HG02943 (cell line): ENCODE measurements around the gene GALNT10.
A peak's percentile ranks its signal among the peaks of the same experiment; 100 is the strongest.

Experiments used
- ATAC-seq: cut with Tn5 transposase; IDR thresholded peaks from one replicate; pipeline ENCODE4 v1.9.1; 2021; ENCODE audit warnings: mild to moderate bottlenecking, low read depth, moderate library complexity; ENCODE audit not compliant: unreplicated experiment

Gene GALNT10

GRCh38 chr5:154230526-154230925 lies 40.0 kb downstream of the GALNT10 start:
- no peak for ATAC-seq

DNA sequence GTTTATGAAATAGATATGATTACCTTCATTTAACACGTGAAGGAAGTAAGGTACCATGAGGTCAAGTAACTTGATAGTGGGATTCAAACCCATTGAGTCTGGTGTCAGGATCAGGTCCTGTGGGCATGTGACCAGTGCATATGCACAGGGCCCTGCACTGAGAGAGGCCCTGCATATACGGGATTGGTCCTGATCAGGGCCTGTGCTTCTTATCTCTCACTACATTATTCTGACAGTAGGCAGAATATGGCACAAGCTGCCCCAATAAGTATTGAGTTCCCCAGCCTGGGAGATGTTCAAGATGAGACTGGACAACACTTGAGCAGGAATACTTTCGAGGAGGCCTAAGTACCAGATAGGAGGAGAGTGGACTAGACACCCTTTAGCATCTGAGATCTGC lies 44.0 kb downstream of the GALNT10 start:
- no peak for ATAC-seq

GRCh38 chr5:154236011-154236410 lies 45.5 kb downstream of the GALNT10 start:
- no peak for ATAC-seq

DNA sequence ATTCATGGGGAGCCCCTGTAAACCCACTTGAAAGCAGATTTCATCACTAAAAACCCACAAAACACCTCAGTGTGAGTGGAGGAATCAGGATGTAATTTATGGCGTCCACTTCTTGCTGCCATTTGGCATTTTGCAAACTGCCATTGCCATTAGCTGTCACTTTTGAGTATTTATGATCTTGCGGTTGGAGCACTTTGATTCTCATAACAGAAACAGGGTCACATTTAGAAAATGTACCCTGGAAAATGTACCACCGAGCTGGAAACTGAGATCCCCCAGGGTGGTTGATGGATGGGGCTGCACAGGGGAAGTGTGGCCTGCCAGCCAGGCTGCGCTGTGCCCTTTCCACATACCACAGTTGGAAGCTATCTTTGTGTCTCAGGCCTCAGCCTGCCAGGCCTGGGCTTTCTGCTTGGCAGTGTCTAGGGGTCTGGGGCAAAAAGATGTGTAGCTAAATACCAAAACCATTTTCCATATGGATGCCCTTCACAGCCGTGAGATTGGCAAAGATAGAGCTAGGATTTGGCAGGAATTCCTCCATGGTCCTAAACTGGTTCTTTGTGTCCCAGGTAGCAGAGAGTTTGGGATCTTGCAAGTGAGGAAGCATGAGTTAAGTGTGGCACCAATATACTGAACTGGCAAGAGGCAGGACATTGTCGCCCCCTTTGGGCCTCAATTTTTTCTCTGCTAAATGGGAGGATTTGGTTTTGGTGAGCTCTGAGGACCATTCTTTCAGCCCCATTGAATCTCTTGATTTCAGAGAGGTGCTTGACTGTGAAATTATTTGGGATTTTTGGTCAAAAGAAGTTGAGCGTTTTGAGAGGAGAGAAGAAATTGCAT lies 46.2 kb downstream of the GALNT10 start:
- ATAC-seq = no peak

DNA sequence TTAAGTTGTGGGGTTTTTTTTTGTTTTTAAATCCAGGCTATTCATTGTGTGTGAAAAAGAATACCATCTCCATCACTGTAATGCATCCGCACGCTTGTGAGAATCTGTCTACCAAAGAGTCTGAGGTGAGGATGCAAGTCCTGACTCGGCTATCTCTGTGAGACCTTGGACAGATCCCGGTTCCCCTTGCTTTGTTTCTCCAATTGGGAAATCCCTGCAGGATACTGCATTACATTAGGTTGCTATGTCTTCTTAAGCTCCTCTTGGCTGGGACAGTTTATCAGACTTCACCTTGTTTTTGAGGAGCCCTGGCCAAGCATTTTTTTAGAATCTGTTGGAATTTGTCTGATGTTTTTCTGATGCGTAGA lies 46.8 kb downstream of the GALNT10 start:
- no peak for ATAC-seq

DNA sequence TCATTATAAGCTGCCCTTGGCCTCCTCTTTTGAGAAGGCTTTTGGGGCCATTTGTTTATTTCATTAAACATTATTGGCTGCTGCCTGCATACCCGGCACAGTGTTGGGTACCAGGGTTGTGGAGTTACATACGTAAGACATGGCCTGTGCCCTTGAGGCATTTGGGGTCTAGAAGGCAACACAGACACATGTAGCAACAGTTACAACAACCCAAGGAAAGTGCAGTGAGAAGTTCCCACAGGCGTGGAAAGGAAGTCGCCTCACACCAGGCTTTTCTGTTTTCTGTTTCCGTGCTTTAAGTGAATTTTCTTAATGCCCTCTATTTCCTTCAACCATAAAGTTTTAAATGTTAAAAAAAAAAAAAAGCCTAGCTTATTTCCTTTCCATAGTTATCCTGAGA lies 47.4 kb downstream of the GALNT10 start:
- ATAC-seq = no peak

GRCh38 chr5:154238776-154239481 lies 48.4 kb downstream of the GALNT10 start:
- ATAC-seq = peak; percentile 73

- ATAC-seq = no peak
Observed at GRCh38 chr5:154240595-154240994, 50.1 kb downstream of the GALNT10 start.

DNA sequence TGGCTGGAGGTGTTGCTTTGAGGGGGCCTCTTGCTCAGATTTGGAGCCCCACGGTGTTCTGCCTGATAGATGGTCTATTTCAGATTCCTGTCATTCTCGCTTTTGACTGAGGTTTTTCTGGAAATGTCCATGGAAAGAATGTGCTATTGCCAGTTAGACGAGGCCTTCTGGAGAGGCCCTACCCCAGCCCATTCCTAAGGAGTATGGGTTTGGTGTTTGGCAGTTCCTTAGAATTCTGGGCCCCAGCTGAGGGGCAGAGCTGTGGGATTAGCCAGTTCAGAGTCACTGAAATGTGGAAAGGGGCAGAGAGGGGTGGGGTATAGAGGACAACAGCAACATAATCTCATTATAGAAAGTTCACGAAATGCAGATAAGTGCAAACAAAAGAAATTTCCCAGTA lies 50.5 kb downstream of the GALNT10 start:
- ATAC-seq = no peak

GRCh38 chr5:154242442-154242841 lies 51.9 kb downstream of the GALNT10 start:
- no peak for ATAC-seq

DNA sequence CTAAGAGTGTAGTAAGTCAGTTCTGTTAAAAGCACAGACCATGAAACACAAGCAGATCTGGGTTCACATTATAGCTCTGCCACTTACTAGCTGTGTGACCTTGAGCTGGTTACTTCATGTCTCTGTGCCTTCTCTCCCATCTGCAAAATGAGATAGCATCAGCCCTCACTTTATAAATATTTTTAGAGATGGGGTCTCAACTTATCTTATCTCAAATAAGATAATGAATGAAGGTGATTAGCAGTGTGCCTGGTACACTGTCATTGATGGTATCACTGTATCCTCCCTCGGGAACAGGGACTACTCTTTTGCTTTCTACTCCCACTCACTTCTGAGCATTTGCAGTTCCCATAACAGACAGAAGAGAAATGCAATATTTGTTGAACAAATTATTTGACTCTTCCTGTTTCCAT lies 52.4 kb downstream of the GALNT10 start:
- no peak for ATAC-seq

DNA sequence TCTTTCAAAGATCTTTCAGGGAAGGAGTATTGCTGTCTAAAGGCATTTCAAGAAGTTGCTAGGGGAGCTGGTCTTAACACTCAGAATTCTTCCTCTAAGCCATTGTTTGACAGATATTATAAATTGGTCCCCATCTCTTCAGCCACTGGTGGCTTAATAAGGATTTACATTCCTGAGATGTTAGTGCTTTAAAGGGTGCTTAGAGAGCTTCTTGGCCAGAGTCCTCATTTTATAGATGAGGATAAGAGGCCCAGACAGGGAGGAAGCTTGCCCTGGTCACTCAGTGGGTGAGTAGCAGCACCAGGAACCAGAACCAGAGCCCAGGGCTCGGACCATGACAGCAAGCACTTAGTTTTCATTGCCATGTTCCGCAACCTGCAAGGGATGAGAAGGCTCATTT lies 53.2 kb downstream of the GALNT10 start:
- no peak for ATAC-seq

GRCh38 chr5:154244476-154244875 lies 53.9 kb downstream of the GALNT10 start:
- no peak for ATAC-seq

DNA sequence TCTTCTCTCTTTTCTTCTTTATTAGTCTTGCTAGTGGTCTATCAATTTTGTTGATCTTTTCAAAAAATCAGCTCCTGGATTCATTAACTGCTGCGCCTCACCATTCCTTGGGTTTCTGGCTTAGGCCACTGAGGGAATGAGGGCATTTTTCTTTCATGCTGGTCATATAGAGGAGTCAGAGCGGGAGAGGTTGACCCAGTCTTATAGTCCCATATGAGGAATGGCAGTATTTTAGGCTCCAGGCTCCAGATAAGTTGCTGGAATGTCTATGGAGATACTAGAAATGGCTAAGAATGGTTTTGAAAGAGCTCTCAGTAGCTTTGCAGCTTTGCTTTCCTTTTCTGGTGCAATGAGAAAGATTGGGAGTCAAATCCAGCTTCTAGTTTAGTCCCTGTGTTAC lies 58.2 kb downstream of the GALNT10 start:
- ATAC-seq = no peak

DNA sequence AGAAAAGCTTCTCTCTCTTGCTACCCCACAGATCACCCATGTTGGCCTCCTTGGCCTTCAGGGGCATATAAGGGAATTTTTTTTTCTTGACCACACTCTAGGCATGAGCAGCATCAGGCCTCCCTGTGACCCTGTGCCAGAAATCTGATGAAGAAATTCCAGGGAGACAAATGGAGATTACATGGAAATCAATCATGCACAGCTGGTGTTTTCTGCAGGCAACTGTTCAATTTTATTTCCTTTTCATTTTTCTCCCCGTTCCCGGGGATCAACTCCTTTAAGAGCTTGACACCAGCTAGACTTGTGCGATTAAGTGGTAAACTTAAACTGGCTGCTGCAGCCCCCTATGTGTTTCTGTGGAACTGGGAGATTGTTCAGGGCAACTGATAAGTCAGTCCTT lies 59.3 kb downstream of the GALNT10 start:
- ATAC-seq = no peak

DNA sequence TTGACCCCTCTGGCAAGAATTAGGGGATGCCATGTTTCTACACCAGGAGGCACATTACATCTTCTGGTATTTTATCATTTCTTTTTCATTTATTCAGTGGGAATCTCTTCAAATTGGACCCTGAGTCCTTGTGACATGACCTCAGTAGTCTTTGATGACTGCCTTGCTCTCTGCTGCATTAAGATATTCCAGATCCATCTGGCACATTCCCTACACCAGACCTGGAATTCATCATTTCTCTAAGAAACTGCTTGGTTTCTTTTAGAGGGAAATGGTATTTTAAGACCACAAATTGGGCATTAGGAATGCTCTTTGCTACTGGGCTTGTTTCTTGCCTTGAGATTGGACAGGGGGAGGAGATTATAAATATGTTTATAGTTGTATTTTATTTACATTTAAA lies 61.0 kb downstream of the GALNT10 start:
- ATAC-seq = no peak

DNA sequence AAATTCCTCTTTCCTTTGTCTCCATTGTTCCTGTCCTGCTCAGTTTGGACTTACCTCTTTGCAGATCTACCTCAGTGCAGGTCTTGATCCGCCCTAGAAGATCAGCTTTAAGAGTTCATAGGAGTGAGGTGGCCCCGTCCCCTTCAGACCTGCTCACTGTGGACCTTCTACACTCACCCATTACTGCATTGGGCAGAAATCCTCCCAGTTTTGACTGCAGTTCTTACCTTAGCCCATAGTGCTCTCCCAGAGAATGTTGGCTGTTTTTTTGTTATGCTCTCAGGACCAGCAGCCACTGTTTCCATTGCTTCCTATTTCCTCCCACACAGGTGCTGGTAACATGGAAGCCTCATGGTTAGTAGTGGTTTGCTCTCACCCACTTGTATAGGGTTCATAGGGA lies 63.3 kb downstream of the GALNT10 start:
- no peak for ATAC-seq

DNA sequence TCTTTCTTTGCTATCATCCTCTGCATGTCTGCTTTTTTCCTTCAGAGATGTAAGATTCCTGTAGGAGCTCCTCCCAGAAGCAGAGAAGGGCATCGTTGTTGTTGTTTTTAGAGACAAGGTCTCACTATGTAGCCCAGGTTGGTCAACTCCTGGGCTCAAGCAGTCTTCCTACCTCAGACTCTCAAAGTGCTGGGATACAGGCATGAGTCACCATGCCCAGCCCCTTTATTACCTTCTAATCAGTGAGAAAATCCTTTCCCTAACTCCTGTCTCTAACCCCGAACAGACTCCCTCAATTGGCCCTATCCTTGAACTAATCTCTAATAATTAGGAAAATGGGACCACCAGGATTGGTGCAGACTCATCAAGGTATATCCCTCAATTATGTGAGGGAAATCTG lies 64.4 kb downstream of the GALNT10 start:
- ATAC-seq = no peak

DNA sequence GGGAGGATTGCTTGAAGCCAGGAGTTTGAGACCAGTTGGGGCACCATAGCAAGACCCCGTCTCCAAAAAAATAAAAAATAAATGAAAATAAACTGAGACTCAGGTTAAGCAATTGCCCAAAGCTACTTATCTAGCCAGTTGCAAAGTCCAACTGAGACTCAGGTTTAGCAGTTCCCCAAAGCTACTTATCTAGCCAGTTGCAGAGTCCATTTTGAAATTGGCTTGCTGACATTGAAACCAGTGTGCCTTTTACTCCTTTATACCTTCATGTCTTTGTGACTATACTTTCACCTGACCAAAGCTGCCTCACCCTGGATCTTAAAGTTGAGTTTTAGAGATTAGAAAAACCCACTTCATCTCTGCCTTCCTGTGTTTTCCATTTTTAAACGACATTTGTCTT lies 66.5 kb downstream of the GALNT10 start:
- ATAC-seq = no peak

GRCh38 chr5:154258531-154259217 lies 68.1 kb downstream of the GALNT10 start:
- ATAC-seq = no peak

DNA sequence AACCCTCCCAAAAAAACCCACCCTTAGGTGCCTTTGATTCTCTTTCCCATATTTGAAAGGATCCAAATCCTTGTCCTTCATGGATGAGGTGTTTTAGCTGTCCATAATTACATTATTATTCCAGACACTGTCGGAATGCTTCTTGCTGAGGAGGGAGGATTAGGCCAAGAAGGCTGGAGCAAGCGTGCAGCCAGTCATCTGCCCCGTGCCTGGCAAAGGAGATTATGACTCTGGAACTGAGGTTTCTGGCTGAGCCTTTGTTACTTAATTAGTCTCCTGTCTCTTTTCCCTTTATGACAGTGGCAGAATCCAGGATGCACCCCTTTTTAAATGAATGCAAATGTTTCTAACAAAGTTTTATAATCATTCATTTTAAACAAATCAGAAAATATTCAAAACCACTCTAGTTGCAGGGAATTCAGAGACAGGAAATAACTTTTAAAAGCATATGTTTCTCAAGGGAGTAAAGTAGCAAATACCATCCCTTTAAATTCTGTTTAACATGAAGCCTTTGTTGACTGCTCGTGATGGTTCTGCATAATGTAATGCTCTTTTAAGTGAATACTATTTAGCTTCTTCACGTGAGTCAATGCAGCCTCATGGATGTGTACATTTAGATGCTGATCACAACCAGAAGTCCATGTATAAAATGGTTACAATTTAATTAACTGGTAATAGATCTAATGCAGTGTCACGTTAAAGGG lies 69.8 kb downstream of the GALNT10 start:
- no peak for ATAC-seq
